Neuronal stem cell (in vitro differentiated cells): ENCODE data around the gene LGI1.

Experiments
- DNase-seq: peaks from one replicate; pipeline ENCODE4 v3.0.0-alpha.2; 2013; ENCODE audit warnings: low spot score
- H2AFZ ChIP-seq: one replicate; pipeline ENCODE4 v1.6.1; 2013; ENCODE audit warnings: mild to moderate bottlenecking, low read length, inconsistent platforms
- H2AK5ac ChIP-seq: 2 replicates; pipeline ENCODE4 v1.6.1; 2013; ENCODE audit warnings: low read depth, mild to moderate bottlenecking, inconsistent platforms, low read length, moderate library complexity, mixed read lengths
- H2BK120ac ChIP-seq: 2 replicates; pipeline ENCODE4 v1.6.1; 2013; ENCODE audit warnings: low read depth, mild to moderate bottlenecking, inconsistent platforms, low read length, moderate library complexity, mixed read lengths
- H2BK12ac ChIP-seq: one replicate; pipeline ENCODE4 v1.6.1; 2013; ENCODE audit warnings: low read length, inconsistent platforms
- H2BK15ac ChIP-seq: 2 replicates; pipeline ENCODE4 v1.6.1; 2013; ENCODE audit warnings: mild to moderate bottlenecking, low read length, inconsistent platforms, mixed read lengths
- H2BK5ac ChIP-seq: one replicate; pipeline ENCODE4 v1.6.1; 2013; ENCODE audit warnings: inconsistent platforms, mild to moderate bottlenecking, low read length, moderate library complexity
- H3K14ac ChIP-seq: one replicate; pipeline ENCODE4 v1.6.1; 2013; ENCODE audit warnings: low read length, inconsistent platforms
- H3K18ac ChIP-seq: 2 replicates; pipeline ENCODE4 v1.6.1; 2013; ENCODE audit warnings: low read length, inconsistent platforms
- H3K23ac ChIP-seq: 2 replicates; pipeline ENCODE4 v1.6.1; 2013; ENCODE audit warnings: low read depth, mild to moderate bottlenecking, mixed read lengths, low read length, inconsistent platforms; ENCODE audit not compliant: poor library complexity
- H3K27ac ChIP-seq: replicated peaks from 3 replicates; pipeline ENCODE4 v1.5.1; 2013; ENCODE audit warnings: low read length, inconsistent platforms
- H3K27me3 ChIP-seq, 3 experiments: 2 replicates each; pipeline ENCODE4 v1.6.1; 2013; ENCODE audit warnings: low read length in 3 of 3, mild to moderate bottlenecking in 2 of 3, inconsistent platforms in 1 of 3, low read depth in 1 of 3, mixed read lengths in 1 of 3, moderate library complexity in 1 of 3; ENCODE audit not compliant: control insufficient read depth in 3 of 3, insufficient read depth in 3 of 3
- H3K36me3 ChIP-seq, 2 donors: replicated peaks in 1 of 2; 2 replicates each; pipeline ENCODE4 v1.6.1; 2013; ENCODE audit warnings: low read length in 2 of 2; ENCODE audit not compliant: control insufficient read depth in 2 of 2, insufficient read depth in 2 of 2
- H3K4ac ChIP-seq: 2 replicates; pipeline ENCODE4 v1.6.1; 2013; ENCODE audit warnings: inconsistent platforms, mild to moderate bottlenecking, low read length, moderate library complexity
- H3K4me1 ChIP-seq, 2 donors: 1 replicate in 1 of 2; 2 replicates in 1 of 2; pipeline ENCODE4 v1.6.1; 2013; ENCODE audit warnings: low read length in 2 of 2, low read depth in 1 of 2; ENCODE audit not compliant: control insufficient read depth in 2 of 2, insufficient read depth in 1 of 2
- H3K4me2 ChIP-seq: one replicate; pipeline ENCODE4 v1.6.1; 2013; ENCODE audit warnings: mild to moderate bottlenecking, low read length, inconsistent platforms; ENCODE audit not compliant: insufficient read depth, poor library complexity, severe bottlenecking
- H3K4me3 ChIP-seq, 2 donors: 2 replicates each; pipeline ENCODE4 v1.5.1; 2013; ENCODE audit warnings: low read length in 2 of 2, mild to moderate bottlenecking in 2 of 2, inconsistent platforms in 1 of 2, moderate library complexity in 1 of 2
- H3K79me1 ChIP-seq: one replicate; pipeline ENCODE4 v1.6.1; 2013; ENCODE audit warnings: low read depth, mild to moderate bottlenecking, inconsistent platforms, low read length, moderate library complexity
- H3K9ac ChIP-seq: one replicate; pipeline ENCODE4 v1.6.1; 2013; ENCODE audit warnings: mild to moderate bottlenecking, low read depth, low read length, inconsistent platforms; ENCODE audit not compliant: poor library complexity
- H3K9me3 ChIP-seq, 2 donors: replicated peaks in 1 of 2; 2 replicates each; pipeline versions ENCODE3 to v1.6.1; 2013; ENCODE audit warnings: low read length in 2 of 2, mild to moderate bottlenecking in 2 of 2, inconsistent platforms in 1 of 2, low read depth in 1 of 2, mixed read lengths in 1 of 2, moderate library complexity in 1 of 2; ENCODE audit not compliant: control insufficient read depth in 2 of 2, insufficient read depth in 1 of 2
- H4K8ac ChIP-seq: one replicate; pipeline ENCODE4 v1.6.1; 2013; ENCODE audit warnings: low read depth, mild to moderate bottlenecking, inconsistent platforms, low read length, moderate library complexity
- H4K91ac ChIP-seq: one replicate; pipeline ENCODE4 v1.6.1; 2013; ENCODE audit warnings: low read length, low read depth, mild to moderate bottlenecking, inconsistent platforms; ENCODE audit not compliant: poor library complexity
- WGBS, 2 donors: extraction: QIAGEN DNeasy Blood & Tissue Kit; methylation state at CpG; one replicate each; pipeline ENCODE4 v1.1.7; 2013; ENCODE audit warnings: missing lambda C conversion rate in 2 of 2, mixed read lengths in 1 of 2; ENCODE audit not compliant: insufficient read length in 2 of 2, insufficient replicate concordance in 1 of 2; ENCODE audit errors: extremely low coverage in 2 of 2; 5-methylcytosine and 5-hydroxymethylcytosine counted together

The LGI1 gene

GRCh38 chr10:93807371-93807770 is 49.6 kb downstream of the LGI1 start:
- Histone ChIP-seq H2BK120ac (no peak overlapping the region), H2BK12ac (no peak overlapping the region), H3K27me3 (no peaks in the 10 kb centered on the region), H3K18ac (no peak overlapping the region), H2AFZ (no peak overlapping the region), H3K9me3 (no peaks in the 10 kb centered on the region), H3K9ac (no peak overlapping the region), H3K4ac (no peak overlapping the region), H4K91ac (no peak overlapping the region), H3K27ac (no peak overlapping the region), H2AK5ac (no peak overlapping the region), H3K4me1 (peaks cover 0 to 9% of the 10 kb centered on the region in 2 donors), H3K79me1 (no peaks in the 10 kb centered on the region), H3K4me2 (no peak overlapping the region), H3K4me3 (no peak overlapping the region), H3K23ac (no peak overlapping the region), H3K14ac (no peak overlapping the region), H2BK15ac (no peak overlapping the region), H2BK5ac (no peak overlapping the region), H4K8ac (no peak overlapping the region), H3K36me3 (no peaks in the 10 kb centered on the region)
- WGBS, 2 donors, result no CpG with 5 or more reads among the region's 2 CpGs
- no peak for DNase-seq

- H4K8ac ChIP-seq, result no peak overlapping the region
- H3K14ac ChIP-seq, result no peak overlapping the region
- H4K91ac ChIP-seq, result no peak overlapping the region
- peaks cover 3 to 8% of the 10 kb centered on the region in 2 donors for H3K4me1 ChIP-seq
- H3K4me3 ChIP-seq, result no peak overlapping the region
- no peak overlapping the region for H2AK5ac ChIP-seq
- no peak overlapping the region for H2AFZ ChIP-seq
- no peak overlapping the region for H3K9ac ChIP-seq
- no peak overlapping the region for H3K18ac ChIP-seq
- no peak for DNase-seq
- H3K4ac ChIP-seq, result no peak overlapping the region
- H2BK5ac ChIP-seq, result no peak overlapping the region
- no CpG with 5 or more reads among the region's 1 CpG for WGBS, 2 donors
- H2BK120ac ChIP-seq, result no peak overlapping the region
- H3K79me1 ChIP-seq, result no peaks in the 10 kb centered on the region
- H3K23ac ChIP-seq, result no peak overlapping the region
- H3K27me3 ChIP-seq, result peaks cover 0 to 8% (median 0%) of the 10 kb centered on the region in 3 experiments
- no peaks in the 10 kb centered on the region for H3K36me3 ChIP-seq
- no peak overlapping the region for H3K27ac ChIP-seq
- no peak overlapping the region for H2BK12ac ChIP-seq
- H2BK15ac ChIP-seq, result no peak overlapping the region
- no peaks in the 10 kb centered on the region for H3K9me3 ChIP-seq
- no peak overlapping the region for H3K4me2 ChIP-seq
These were observed 55.1 kb downstream of the LGI1 start for GRCh38 chr10:93812659-93813338.

- no CpG with 5 or more reads among the region's 8 CpGs for WGBS, 2 donors
- DNase-seq, result no peak
- Histone ChIP-seq H3K18ac (no peak overlapping the region), H2BK5ac (no peak overlapping the region), H3K4me2 (no peak overlapping the region), H3K4me3 (no peak overlapping the region), H2BK120ac (no peak overlapping the region), H3K14ac (no peak overlapping the region), H3K36me3 (no peaks in the 10 kb centered on the region), H3K4ac (no peak overlapping the region), H3K9ac (no peak overlapping the region), H3K27me3 (peaks cover 0 to 14% (median 0%) of the 10 kb centered on the region in 3 experiments), H3K4me1 (peaks cover 3 to 8% of the 10 kb centered on the region in 2 donors), H2AFZ (peak overlapping the region; percentile 6), H4K8ac (no peak overlapping the region), H3K9me3 (no peaks in the 10 kb centered on the region), H3K79me1 (no peaks in the 10 kb centered on the region), H2AK5ac (no peak overlapping the region), H2BK15ac (no peak overlapping the region), H3K27ac (no peak overlapping the region), H3K23ac (no peak overlapping the region), H2BK12ac (no peak overlapping the region), H4K91ac (no peak overlapping the region)
These were observed 56.0 kb downstream of the LGI1 start for GRCh38 chr10:93813507-93814465.
